GM21381 (cell line): ENCODE measurements around the gene TPP2.

Experiments used
- ATAC-seq: cut with Tn5 transposase; IDR thresholded peaks from one replicate; pipeline ENCODE4 v1.9.1; 2021; ENCODE audit warnings: mild to moderate bottlenecking, moderate library complexity; ENCODE audit not compliant: unreplicated experiment

TPP2 gene

DNA sequence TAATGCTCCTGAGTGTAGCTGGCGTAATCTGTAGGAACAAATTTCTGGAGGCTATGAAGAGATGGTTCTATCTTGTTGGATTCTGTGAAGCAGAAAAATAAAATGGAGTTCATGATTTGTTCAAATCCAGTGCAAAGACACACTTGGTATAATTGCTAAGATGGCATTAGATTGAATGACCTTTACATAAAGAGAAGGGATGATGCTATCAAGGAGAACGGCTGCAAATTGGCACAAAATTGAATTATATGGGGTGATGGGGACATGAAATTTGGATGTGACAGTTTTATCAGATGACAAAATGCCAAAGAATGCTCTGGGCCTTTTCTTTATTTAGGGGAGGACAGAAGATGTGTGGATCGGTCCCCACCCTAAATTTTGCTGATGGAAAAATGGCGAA lies 94.1 kb downstream of the TPP2 start:
- ATAC-seq, result no peak

DNA sequence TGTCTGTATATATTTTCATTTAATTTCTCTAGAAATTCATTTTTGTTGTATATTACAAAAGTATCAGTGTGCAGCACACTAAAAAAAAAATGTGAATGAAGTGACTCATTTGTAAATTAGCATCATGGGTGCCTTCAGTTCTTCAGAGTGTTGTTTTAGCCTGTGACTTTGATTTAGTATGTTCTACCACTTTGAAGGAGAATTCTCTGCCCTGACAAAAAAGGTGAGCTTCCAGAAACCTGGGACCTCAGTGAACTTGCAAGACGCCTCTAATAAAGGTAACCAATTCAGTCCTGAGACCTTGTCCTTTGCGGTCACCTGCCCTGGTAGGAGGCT lies 95.7 kb downstream of the TPP2 start:
- no peak for ATAC-seq

DNA sequence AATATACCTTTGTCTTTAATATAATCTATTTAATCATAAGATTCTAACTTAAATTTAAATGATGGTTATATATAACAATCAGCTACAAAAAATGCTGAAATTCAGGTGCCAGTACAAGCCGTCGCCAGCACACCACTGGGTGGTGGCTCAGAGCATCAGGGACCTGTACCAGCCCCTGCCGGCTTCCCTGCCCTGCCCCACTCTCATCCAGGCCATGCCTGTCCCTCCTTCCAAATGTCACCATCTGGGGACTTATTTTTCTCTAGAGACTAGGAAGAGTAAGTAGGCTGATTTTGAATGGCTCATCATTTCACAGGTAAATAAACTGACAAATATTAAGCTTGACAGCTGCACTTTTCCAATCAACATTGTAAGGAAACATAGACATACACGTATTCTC lies 96.5 kb downstream of the TPP2 start:
- ATAC-seq, result no peak

DNA sequence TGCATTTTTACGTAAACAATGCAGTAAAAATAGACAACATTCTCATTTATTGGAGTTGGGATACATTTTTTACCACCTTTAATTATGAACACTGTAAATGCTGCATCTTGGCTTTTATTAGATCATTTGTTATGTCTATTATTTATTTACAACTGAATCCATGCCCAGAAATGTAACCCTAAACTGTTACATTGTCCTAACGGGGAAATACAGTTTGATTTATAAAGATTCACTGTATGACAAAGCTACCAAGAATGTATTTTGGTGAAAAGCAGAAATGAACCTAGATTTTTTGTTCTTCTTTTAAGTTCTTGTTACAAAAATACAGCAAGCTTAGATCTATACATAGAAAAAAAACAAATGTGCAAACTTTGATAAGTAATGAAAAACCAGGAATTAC lies 97.0 kb downstream of the TPP2 start:
- no peak for ATAC-seq

DNA sequence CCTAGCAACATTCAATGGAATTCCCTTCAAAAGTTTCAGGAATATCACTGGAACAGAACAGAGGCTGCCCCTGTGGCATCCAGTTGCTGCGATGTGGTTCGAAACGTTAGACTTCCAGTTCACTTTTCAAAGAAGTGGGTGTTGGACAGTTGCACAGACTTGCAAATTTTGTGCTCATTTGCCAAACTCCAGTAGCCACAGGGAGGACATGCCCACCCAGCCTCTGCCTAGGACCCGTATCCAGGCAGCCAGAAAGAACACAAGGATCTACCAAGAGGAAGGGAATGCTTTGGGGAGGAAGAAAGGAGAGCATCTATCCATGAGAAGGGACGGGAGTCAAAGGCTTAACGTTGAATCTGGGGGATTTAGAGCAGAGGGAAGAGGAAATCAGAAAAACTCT lies 98.2 kb downstream of the TPP2 start, which contains the start of gene METTL21C:
Gene METTL21C (minus strand): TSS at position 108 of the 400 bp plus-strand sequence. CDS start 546 bp downstream, outside the sequence.
- ATAC-seq, result no peak

- no peak for ATAC-seq
Measured at GRCh38 chr13:102696465-102696864, 99.7 kb downstream of the TPP2 start.

DNA sequence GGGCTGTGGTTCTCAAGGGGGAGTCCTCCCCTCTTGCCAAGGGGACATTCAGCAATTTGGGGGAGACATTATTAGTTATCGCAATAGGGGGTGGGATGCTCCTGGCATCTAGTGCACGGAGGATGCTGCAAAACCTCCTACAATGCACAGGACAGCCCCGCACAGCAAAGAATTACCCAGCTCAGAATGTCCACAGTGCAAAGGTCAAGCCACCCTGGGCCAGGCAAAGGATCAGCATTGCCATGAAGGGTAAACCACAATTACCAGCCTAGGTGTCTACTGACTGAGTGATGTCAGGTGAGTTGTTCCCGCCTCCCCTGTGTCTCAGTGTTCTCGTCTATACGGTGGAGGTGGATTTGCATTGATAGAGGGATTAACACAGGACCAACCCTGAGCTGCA lies 100.5 kb downstream of the TPP2 start:
- ATAC-seq, result no peak

GRCh38 chr13:102697929-102698648 lies 101.3 kb downstream of the TPP2 start:
- ATAC-seq, result no peak

- no peak for ATAC-seq
Measured at GRCh38 chr13:102698649-102698980, 101.8 kb downstream of the TPP2 start.

DNA sequence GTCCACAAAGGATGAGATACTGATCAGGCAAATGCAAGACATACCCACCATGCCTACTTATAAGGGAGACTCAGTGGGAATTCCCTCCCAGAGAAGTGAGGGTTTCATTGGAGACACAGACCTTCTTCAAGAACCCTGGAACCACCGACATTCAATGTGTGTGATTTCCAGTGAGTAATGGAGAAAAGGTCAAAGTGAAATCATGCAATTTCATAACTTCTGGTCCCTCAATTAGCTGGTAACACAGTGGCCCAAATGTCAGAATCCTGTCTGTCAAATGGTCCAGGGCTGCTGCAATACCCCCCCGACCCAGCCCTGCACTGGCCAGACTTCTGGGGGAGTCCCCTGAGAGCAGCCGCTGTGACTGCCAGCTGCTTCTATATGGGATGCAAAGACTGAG lies 102.7 kb downstream of the TPP2 start:
- no peak for ATAC-seq

- no peak for ATAC-seq
Measured at GRCh38 chr13:102700088-102701031, 103.6 kb downstream of the TPP2 start.

GRCh38 chr13:102701331-102701730 lies 104.5 kb downstream of the TPP2 start:
- no peak for ATAC-seq

GRCh38 chr13:102702965-102703725 lies 106.4 kb downstream of the TPP2 start:
- ATAC-seq, result no peak

DNA sequence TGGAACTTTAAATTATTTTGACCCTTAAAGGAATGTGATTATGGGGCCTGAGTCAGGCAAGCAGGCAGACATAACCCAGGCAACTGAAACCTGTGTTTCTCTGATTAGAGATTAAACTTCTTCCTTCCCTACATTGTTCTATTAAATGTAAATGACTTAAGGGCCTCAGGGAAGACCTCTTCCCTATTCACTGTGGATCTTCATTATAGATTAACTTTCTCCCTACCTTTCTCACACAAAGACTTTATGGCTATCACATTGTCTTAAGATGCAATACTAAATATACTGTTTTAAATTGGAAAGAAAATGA lies 106.9 kb downstream of the TPP2 start:
- no peak for ATAC-seq

DNA sequence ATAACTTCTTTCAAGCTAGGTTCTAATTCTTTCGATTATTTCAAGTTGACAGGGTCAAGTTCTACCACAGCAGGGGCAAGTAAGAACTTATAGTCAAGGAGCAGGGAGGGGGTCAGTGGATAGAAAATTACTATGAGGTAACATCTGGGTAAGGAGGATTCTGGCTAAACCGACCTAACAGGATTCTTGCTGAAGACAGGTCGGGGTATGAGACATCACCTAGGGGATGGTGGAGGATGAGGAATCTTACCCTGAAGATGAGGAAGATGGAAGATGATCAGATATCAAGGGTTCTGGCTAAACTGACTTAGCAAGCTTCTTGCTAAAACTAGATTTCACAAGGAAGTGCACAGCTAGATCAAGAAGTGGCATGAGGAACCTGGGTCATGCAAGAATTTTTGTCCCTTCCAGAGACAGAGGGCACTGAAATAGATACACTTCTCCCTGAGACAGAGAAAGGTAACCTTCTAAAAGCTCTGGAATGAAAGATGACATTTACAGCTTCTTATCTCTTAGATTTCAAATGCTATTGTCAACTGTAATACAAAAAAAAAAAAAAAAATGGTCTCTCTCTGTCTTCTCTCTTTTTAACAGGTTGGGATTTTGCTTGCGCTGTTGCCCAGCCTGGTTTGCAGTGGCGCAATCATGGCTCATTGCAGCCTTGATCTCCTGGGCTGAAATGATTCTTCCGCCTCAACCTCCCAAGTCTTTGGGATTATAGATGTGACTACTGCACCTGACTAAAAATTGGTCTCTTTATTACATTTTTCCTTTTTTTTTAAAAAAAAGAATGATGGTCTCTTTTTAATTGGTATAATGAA lies 107.7 kb downstream of the TPP2 start:
- ATAC-seq, result no peak

GRCh38 chr13:102707467-102707866 lies 110.7 kb downstream of the TPP2 start:
- ATAC-seq, result no peak

GRCh38 chr13:102708211-102708610 lies 111.4 kb downstream of the TPP2 start:
- no peak for ATAC-seq

DNA sequence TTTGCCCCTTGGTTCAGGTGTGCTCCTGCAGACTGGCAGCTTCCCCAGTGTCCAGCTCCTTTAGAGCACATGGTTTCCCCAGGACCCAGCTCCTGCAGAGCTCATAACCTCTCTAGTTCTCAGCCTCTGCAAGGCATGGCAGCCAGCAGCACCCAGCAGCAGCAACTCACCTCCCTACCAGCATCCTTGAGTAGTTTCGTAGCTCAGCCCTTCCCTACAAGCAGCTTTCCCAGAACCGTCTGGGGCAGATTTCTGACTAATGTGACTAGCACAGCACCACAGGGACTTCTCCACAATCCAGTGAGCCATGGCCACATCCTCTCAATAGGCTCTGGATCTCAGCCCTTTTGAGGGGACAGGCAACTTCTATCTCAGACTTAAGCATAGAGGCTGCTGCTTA lies 112.2 kb downstream of the TPP2 start:
- ATAC-seq, result no peak

DNA sequence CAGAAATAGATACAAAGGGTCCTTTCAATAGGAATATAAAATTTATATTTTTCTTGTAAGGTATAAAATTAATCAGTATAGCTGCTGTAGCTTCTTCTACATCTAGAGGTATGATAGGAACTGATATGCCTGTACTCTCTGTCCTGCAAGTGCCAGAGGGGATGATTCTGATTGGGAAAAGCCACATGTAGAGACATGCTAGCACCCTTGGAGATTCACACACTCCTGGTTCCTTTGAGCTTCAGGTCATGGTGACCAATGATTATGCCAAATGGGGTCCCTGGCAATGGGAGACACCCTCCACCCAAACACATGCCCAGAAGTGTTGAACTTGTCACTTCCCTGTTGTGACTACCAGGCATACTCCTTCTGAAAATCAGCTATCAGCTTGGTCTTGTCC lies 112.8 kb downstream of the TPP2 start:
- no peak for ATAC-seq

- ATAC-seq, result no peak
Measured at GRCh38 chr13:102710261-102710679, 113.5 kb downstream of the TPP2 start.

DNA sequence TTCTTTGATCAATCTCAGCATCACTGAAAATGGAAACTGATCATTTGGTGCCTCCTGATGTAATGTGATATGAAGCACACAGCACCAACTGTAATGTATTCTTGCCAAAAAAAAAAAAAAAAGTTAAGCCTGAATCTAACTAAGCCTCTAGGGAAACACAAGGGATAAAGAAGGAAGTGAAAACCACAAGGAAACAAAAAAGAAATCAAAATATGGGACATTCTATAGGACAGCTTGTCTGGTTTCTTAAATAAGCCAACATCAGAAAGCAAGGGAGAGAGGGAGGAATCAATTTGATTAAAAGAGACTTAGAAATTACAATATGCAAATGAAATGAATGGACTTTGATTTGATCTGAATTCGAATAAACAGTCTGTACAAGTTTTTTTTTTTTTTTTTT lies 118.7 kb downstream of the TPP2 start:
- ATAC-seq, result no peak
